GM21529 (cell line): ENCODE measurements around the gene MSX2.

Experiments
- ATAC-seq: cut with Tn5 transposase; IDR thresholded peaks from one replicate; pipeline ENCODE4 v1.9.1; 2021; ENCODE audit not compliant: unreplicated experiment

The MSX2 gene

GRCh38 chr5:174767670-174768069 lies 43.3 kb downstream of the MSX2 start:
- no peak for ATAC-seq

- ATAC-seq: no peak
Measured at GRCh38 chr5:174769005-174769404, 44.6 kb downstream of the MSX2 start.

- no peak for ATAC-seq
Measured at GRCh38 chr5:174773371-174773770, 49.0 kb downstream of the MSX2 start.

GRCh38 chr5:174775081-174775480 lies 50.7 kb downstream of the MSX2 start:
- ATAC-seq: no peak

- ATAC-seq: no peak
Measured at GRCh38 chr5:174777111-174777510, 52.7 kb downstream of the MSX2 start.

- ATAC-seq: no peak
Measured at GRCh38 chr5:174777583-174777982, 53.2 kb downstream of the MSX2 start.
